Measurements from ENCODE around the gene LENG8.

GRCh38 chr19:54469496-54469934 is 20.5 kb downstream of the LENG8 start:
- TF ChIP-seq REST (IDR thresholded peaks at IDR 0.05; ENCODE audit: low read depth) (no peak), EGR1 (IDR thresholded peaks at IDR 0.05) (no peak), EP300 (IDR thresholded peaks at IDR 0.05; ENCODE audit: borderline replicate concordance) (no peak), CREB1 (IDR thresholded peaks at IDR 0.05; ENCODE audit: low read depth) (no peak), CEBPB (IDR thresholded peaks at IDR 0.05) (no peak), TAF1 (IDR thresholded peaks at IDR 0.05; ENCODE audit: low read depth) (no peak), TEAD4 (IDR thresholded peaks at IDR 0.05) (no peak)
